Measurements from ENCODE around the gene CRX. TPM values are rescaled to one million over a fixed set of nuclear protein-coding genes. Genes with fewer than 3 reads are reported as not detected.
A peak's percentile ranks its signal among the peaks of the same experiment; 100 is the strongest.

CRX gene
- total and polyA plus RNA-seq, 4 donors = 0.04 TPM; not detected in 3

- peak within 1 kb of the TSS; percentile 76 to 87 (median 84) for H3K4me3 ChIP-seq (ENCODE audit: low read depth in 1 of 3, low read length in 3 of 3)
- peak; percentile 81 for DNase-seq (ENCODE audit: low spot score)
- peaks cover 4 to 11% (median 9%) of the 10 kb centered on the region in 4 donors for H3K4me1 ChIP-seq (ENCODE audit: control insufficient read depth in 4 of 4, insufficient read depth in 4 of 4, low read length in 3 of 4)
- TF ChIP-seq SP1 (IDR thresholded peaks at IDR 0.05) (peak; percentile 59), HNF4A (conservative IDR thresholded peaks at IDR 0.05) (no peak), FOXA1 (IDR thresholded peaks at IDR 0.05) (no peak), YY1 (IDR thresholded peaks at IDR 0.05) (peak; percentile 56), TAF1 (conservative IDR thresholded peaks at IDR 0.05) (peak; percentile 69), REST (IDR thresholded peaks at IDR 0.05) (peak; percentile 83), EGR1 (IDR thresholded peaks at IDR 0.05; ENCODE audit: low read depth in 2 of 2) (peak; percentile 79 to 95), GABPA (IDR thresholded peaks at IDR 0.05 in 1 of 2, conservative IDR thresholded peaks at IDR 0.05 in 1 of 2) (no peak), RAD21 (IDR thresholded peaks at IDR 0.05) (no peak)
- H3K9ac ChIP-seq (ENCODE audit: low read depth in 1 of 2, low read length in 2 of 2) = peak within 1 kb of the TSS; percentile 77 to 93
- peak within 1 kb of the TSS; percentile 83 to 90 for H3K27ac ChIP-seq (ENCODE audit: low read depth in 1 of 2, low read length in 2 of 2)
- WGBS = under 1% methylated on average over 65 of the region's 65 CpGs
- no peaks in the 10 kb centered on the region for H3K27me3 ChIP-seq (ENCODE audit: control insufficient read depth in 4 of 4, insufficient read depth in 4 of 4, low read length in 3 of 4)
- H3K36me3 ChIP-seq (ENCODE audit: control insufficient read depth in 4 of 4, insufficient read depth in 3 of 4, low read depth in 1 of 4, low read length in 3 of 4) = peaks cover 0 to under 1% (median 0%) of the 10 kb centered on the region in 4 donors
- no peaks in the 10 kb centered on the region for H3K9me3 ChIP-seq (ENCODE audit: control insufficient read depth in 4 of 4, low read length in 3 of 4)
Observed at GRCh38 chr19:47778049-47778953, 43.4 kb upstream of the CRX start, which contains the start of gene SELENOW. Gene SELENOW, plus strand, starts transcription at chr19:47778703. Its CDS starts 83 bp downstream, at chr19:47778786.

- Histone ChIP-seq H3K27ac (ENCODE audit: low read depth in 1 of 2, low read length in 2 of 2) (peak overlapping the region; percentile 83 to 90), H3K9me3 (ENCODE audit: control insufficient read depth in 4 of 4, low read length in 3 of 4) (no peaks in the 10 kb centered on the region), H3K9ac (ENCODE audit: low read depth in 1 of 2, low read length in 2 of 2) (peak overlapping the region; percentile 77 to 93), H3K27me3 (ENCODE audit: control insufficient read depth in 4 of 4, insufficient read depth in 4 of 4, low read length in 3 of 4) (no peaks in the 10 kb centered on the region), H3K4me1 (ENCODE audit: control insufficient read depth in 4 of 4, insufficient read depth in 4 of 4, low read length in 3 of 4) (peaks cover 4 to 11% (median 9%) of the 10 kb centered on the region in 4 donors), H3K36me3 (ENCODE audit: control insufficient read depth in 4 of 4, insufficient read depth in 3 of 4, low read depth in 1 of 4, low read length in 3 of 4) (peaks cover 0 to 3% (median 0%) of the 10 kb centered on the region in 4 donors), H3K4me3 (ENCODE audit: low read depth in 1 of 3, low read length in 3 of 3) (peak overlapping the region; percentile 76 to 87 (median 84))
- no peak for DNase-seq (ENCODE audit: low spot score)
- WGBS = 4% methylated on average over 20 of the region's 20 CpGs
- TF ChIP-seq RAD21 (IDR thresholded peaks at IDR 0.05) (no peak), FOXA2 (IDR thresholded peaks at IDR 0.05) (no peak), SP1 (IDR thresholded peaks at IDR 0.05) (no peak), RXRA (IDR thresholded peaks at IDR 0.05) (no peak), ZBTB33 (IDR thresholded peaks at IDR 0.05) (no peak), HNF4A (conservative IDR thresholded peaks at IDR 0.05) (no peak), HNF4G (IDR thresholded peaks at IDR 0.05) (no peak)
Observed at GRCh38 chr19:47778954-47779351, 42.8 kb upstream of the CRX start.
